Kidney (tissue), 14 donors: ENCODE measurements around the gene TECPR1. TPM values are rescaled to one million over a fixed set of nuclear protein-coding genes. Genes with fewer than 3 reads are reported as not detected.
A peak's percentile ranks its signal among the peaks of the same experiment; 100 is the strongest.

Source experiments
- DNase-seq, 5 donors: peaks; one replicate each; pipeline ENCODE4 v3.0.0-alpha.2; 2013 to 2020
- FAIRE-seq: peaks from 2 replicates; lab custom pipeline; 2012; peaks lifted over from hg19 to GRCh38; lab: Jason Lieb, UNC
- H3K27ac ChIP-seq, 2 donors: one replicate each; pipeline ENCODE4 v1.7.0; 2013; ENCODE audit warnings: low read depth in 2 of 2, low read length in 2 of 2, inconsistent platforms in 1 of 2
- H3K27me3 ChIP-seq: one replicate; pipeline ENCODE4 v1.7.1; 2013; ENCODE audit warnings: low read length, inconsistent platforms; ENCODE audit not compliant: control insufficient read depth, insufficient read depth
- H3K36me3 ChIP-seq, 3 donors: one replicate each; pipeline versions ENCODE4 v1.7.0 to v1.7.1; 2013; ENCODE audit warnings: low read length in 3 of 3, control low read depth in 1 of 3, inconsistent platforms in 1 of 3; ENCODE audit not compliant: insufficient read depth in 3 of 3, control insufficient read depth in 2 of 3
- H3K4me1 ChIP-seq, 3 donors: one replicate each; pipeline versions ENCODE4 v1.7.0 to v1.7.1; 2013; ENCODE audit warnings: low read length in 3 of 3, inconsistent platforms in 1 of 3, low read depth in 1 of 3; ENCODE audit not compliant: control insufficient read depth in 2 of 3, insufficient read depth in 2 of 3
- H3K4me3 ChIP-seq, 3 donors: one replicate each; pipeline versions ENCODE4 v1.7.0 to v1.8.1; 2013; ENCODE audit warnings: low read length in 3 of 3, control low read depth in 1 of 3, inconsistent platforms in 1 of 3
- H3K9ac ChIP-seq, 3 donors: one replicate each; pipeline versions ENCODE4 v1.7.0 to v1.7.1; 2013; ENCODE audit warnings: low read length in 3 of 3, control low read depth in 1 of 3, inconsistent platforms in 1 of 3
- H3K9me3 ChIP-seq, 3 donors: one replicate each; pipeline versions ENCODE4 v1.7.0 to v1.7.1; 2013; ENCODE audit warnings: low read length in 3 of 3, control low read depth in 1 of 3, inconsistent platforms in 1 of 3; ENCODE audit not compliant: control insufficient read depth in 2 of 3, insufficient read depth in 1 of 3
- CTCF ChIP-seq: IDR thresholded peaks from 3 replicates; pipeline ENCODE4 v1.5.1; 2012; ENCODE audit warnings: mild to moderate bottlenecking, moderate library complexity, borderline replicate concordance; ENCODE audit not compliant: insufficient read depth; ENCODE audit errors: extremely low read depth
- intact Hi-C: fragments of 100-400 bp; cut with DNase I; formaldehyde crosslinking; loops from one replicate; pipeline ENCODE4 v1.11.1; 2022
- polyA plus RNA-seq: library from polyadenylated mRNA; stranded (reverse); fragments of 350-450 nt; fragmentation: Illumina TruSeq; extraction: RNeasy Lipid Tissue Mini Kit (QIAGEN cat#74804); gene quantifications from one replicate; pipeline ENCODE4 v1.2.3, GENCODE V29; 2014; ENCODE audit warnings: low read depth, low replicate concordance; ENCODE audit not compliant: insufficient read depth
- total RNA-seq: library from RNA; stranded (reverse); fragmentation: NEBNext Ultra II Directional; extraction: Animal tissue kit (Norgen Biotek cat#: 25700); gene quantifications from one replicate; pipeline ENCODE4 v1.2.1, GENCODE V29; 2021
- donor health status: control.
- donor health status: control.
- donor health status: control.
- donor health status: control.
- donor health status: control.
- donor health status: DM: yes; HTN: yes; CAD: no.
- donor health status: Normal renal cell carcinoma (clear cell type).

TECPR1 gene
- total and polyA plus RNA-seq, 2 donors from 2014 or later, result 5.1 to 39.5 TPM

- Histone ChIP-seq H3K4me1 (peaks cover 0 to 8% (median 6%) of the 10 kb centered on the region in 3 donors), H3K4me3 (no peak overlapping the region), H3K36me3 (peaks cover 0 to 28% (median 10%) of the 10 kb centered on the region in 3 donors), H3K9ac (no peak overlapping the region), H3K9me3 (no peaks in the 10 kb centered on the region), H3K27me3 (no peaks in the 10 kb centered on the region), H3K27ac (no peak overlapping the region)
- TF ChIP-seq CTCF, result no peak
- intact Hi-C loops, result loop anchor here (10.0 kb wide), 1 partner anchor 112 kb away; the partner anchor contains the start of gene BAIAP2L1
- FAIRE-seq, result no peak
- no peak for DNase-seq
These were observed 41.2 kb upstream of the TECPR1 start for GRCh38 chr7:98293265-98293664.

- no peak for DNase-seq
- H3K27me3 ChIP-seq, result no peaks in the 10 kb centered on the region
- H3K4me1 ChIP-seq, result peaks cover 0 to 23% (median 10%) of the 10 kb centered on the region in 3 donors
- H3K4me3 ChIP-seq, result no peak overlapping the region
- TF ChIP-seq CTCF, result no peak
- no peak overlapping the region for H3K9ac ChIP-seq
- H3K36me3 ChIP-seq, result peaks cover 0 to 30% (median 10%) of the 10 kb centered on the region in 3 donors
- no peak for FAIRE-seq
- H3K9me3 ChIP-seq, result no peaks in the 10 kb centered on the region
- intact Hi-C loops, result loop anchor here (10.0 kb wide), 1 partner anchor 113 kb away; the partner anchor contains the start of gene BAIAP2L1
- no peak overlapping the region for H3K27ac ChIP-seq
These were observed 39.7 kb upstream of the TECPR1 start for GRCh38 chr7:98291717-98292116.

- no peak for FAIRE-seq
- intact Hi-C loops, result no loop called here
- DNase-seq, result no peak
- Histone ChIP-seq H3K36me3 (peaks cover 0 to 30% (median 10%) of the 10 kb centered on the region in 3 donors), H3K4me1 (peaks cover 0 to 43% (median 32%) of the 10 kb centered on the region in 3 donors), H3K9ac (no peak overlapping the region), H3K9me3 (no peaks in the 10 kb centered on the region), H3K27ac (peak overlapping the region in 1 of 2 donors; percentile 23), H3K27me3 (no peaks in the 10 kb centered on the region), H3K4me3 (no peak overlapping the region)
- TF ChIP-seq CTCF, result no peak
These were observed 37.4 kb upstream of the TECPR1 start for GRCh38 chr7:98289333-98289875.
